Natural killer cell (primary cell): ENCODE measurements around the gene LSM2. TPM values are rescaled to one million over a fixed set of nuclear protein-coding genes. Genes with fewer than 3 reads are reported as not detected.

Source experiments
- ATAC-seq, 3 donors: fragments of 150-1000 bp in 2 of 3; fragments of 200-7000 bp in 1 of 3; cut with Tn5 transposase; 1 replicate in 1 of 3; 2 replicates in 2 of 3; pipeline ENCODE4 v1.10.0; 2021; ENCODE audit warnings: mild to moderate bottlenecking in 2 of 3, moderate library complexity in 2 of 3
- DNase-seq, 2 donors: peaks; one replicate each; pipeline versions ENCODE4 v3.0.0 to v3.0.0-alpha.2; 2013 to 2021; ENCODE audit warnings: mixed read lengths in 1 of 2
- H3K27ac ChIP-seq: one replicate; pipeline ENCODE4 v1.5.1; 2013; ENCODE audit warnings: mild to moderate bottlenecking, low read length
- H3K27me3 ChIP-seq: one replicate; pipeline ENCODE4 v1.6.1; 2013; ENCODE audit warnings: low read length; ENCODE audit not compliant: control insufficient read depth, insufficient read depth
- H3K36me3 ChIP-seq: one replicate; pipeline ENCODE4 v1.6.1; 2013; ENCODE audit warnings: low read length; ENCODE audit not compliant: control insufficient read depth, insufficient read depth
- H3K4me1 ChIP-seq: one replicate; pipeline ENCODE4 v1.6.1; 2013; ENCODE audit warnings: low read length; ENCODE audit not compliant: control insufficient read depth, insufficient read depth
- H3K4me3 ChIP-seq: one replicate; pipeline ENCODE4 v1.5.1; 2013; ENCODE audit warnings: low read length
- H3K9me3 ChIP-seq: one replicate; pipeline ENCODE4 v1.6.1; 2013; ENCODE audit warnings: low read length; ENCODE audit not compliant: control insufficient read depth, insufficient read depth
- H3K27ac Mint-ChIP-seq, 2 donors: one replicate each; pipeline ENCODE4 v1.8.0; 2022; ENCODE audit warnings: mild to moderate bottlenecking in 2 of 2, mixed read lengths in 2 of 2, moderate library complexity in 1 of 2
- H3K27me3 Mint-ChIP-seq, 2 donors: one replicate each; pipeline ENCODE4 v1.8.0; 2022; ENCODE audit warnings: low read depth in 2 of 2, mixed read lengths in 2 of 2
- H3K36me3 Mint-ChIP-seq: one replicate; pipeline ENCODE4 v1.8.0; 2022; ENCODE audit warnings: mixed read lengths
- H3K4me1 Mint-ChIP-seq, 2 donors: one replicate each; pipeline ENCODE4 v1.8.0; 2022; ENCODE audit warnings: mixed read lengths in 2 of 2
- H3K4me3 Mint-ChIP-seq: one replicate; pipeline ENCODE4 v1.8.0; 2022; ENCODE audit warnings: mild to moderate bottlenecking, moderate library complexity, mixed read lengths
- H3K9me3 Mint-ChIP-seq, 2 donors: one replicate each; pipeline ENCODE4 v1.8.0; 2022; ENCODE audit warnings: mixed read lengths in 2 of 2
- WGBS: methylation state at CpG from one replicate; pipeline ENCODE4 v1.1.7; 2013; ENCODE audit warnings: missing lambda C conversion rate; ENCODE audit not compliant: insufficient coverage; 5-methylcytosine and 5-hydroxymethylcytosine counted together
- intact Hi-C: fragments of 100-400 bp; cut with micrococcal nuclease; formaldehyde crosslinking; loops from one replicate; pipeline ENCODE4 v1.14.2; 2022
- total RNA-seq, 4 donors: library from RNA; stranded (reverse); fragments of 120-200 nt in 1 of 4; gene quantifications; one replicate each; pipeline versions ENCODE4 v1.2.3 to v1.2.4, GENCODE V29; 2013 to 2022
- TF ChIP-seq, protein P1 (sequence below): fragments of 200-600 bp; IDR thresholded peaks from one replicate; pipeline ENCODE4 v1.8.0; 2022; ENCODE audit warnings: antibody characterized with exemption

LSM2 gene
- total RNA-seq, 3 donors from 2014 or later (not counting 1 experiment from before 2014, with no cell fraction given) = 28.1 to 34.9 (median 29.2) TPM

DNA sequence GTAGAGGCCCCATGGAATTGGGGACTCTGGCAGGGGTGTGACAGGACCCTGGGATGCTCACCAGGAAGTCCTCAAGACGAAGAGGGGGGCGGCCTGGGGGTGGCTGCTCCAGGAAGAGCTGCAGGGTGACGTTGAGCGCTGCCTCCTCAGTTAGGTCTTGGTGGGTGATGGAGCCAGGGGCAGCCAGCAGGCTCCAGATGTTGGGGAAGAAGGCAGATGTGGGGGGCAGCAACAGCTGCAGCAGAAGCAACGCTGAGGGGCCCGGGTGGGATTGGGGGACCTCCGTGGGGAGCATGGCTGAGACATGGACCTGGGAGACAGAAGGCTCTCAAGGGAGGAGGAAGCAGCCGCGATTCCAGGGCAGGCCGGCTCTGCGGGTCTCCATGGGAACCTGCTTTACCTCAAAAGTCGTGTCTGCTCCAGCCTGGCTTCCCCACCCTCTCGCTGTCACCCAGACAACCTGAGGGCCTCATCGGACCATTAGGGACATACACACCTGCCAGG, 30.2 kb downstream of the LSM2 start:
- TF ChIP-seq, protein P1, sequence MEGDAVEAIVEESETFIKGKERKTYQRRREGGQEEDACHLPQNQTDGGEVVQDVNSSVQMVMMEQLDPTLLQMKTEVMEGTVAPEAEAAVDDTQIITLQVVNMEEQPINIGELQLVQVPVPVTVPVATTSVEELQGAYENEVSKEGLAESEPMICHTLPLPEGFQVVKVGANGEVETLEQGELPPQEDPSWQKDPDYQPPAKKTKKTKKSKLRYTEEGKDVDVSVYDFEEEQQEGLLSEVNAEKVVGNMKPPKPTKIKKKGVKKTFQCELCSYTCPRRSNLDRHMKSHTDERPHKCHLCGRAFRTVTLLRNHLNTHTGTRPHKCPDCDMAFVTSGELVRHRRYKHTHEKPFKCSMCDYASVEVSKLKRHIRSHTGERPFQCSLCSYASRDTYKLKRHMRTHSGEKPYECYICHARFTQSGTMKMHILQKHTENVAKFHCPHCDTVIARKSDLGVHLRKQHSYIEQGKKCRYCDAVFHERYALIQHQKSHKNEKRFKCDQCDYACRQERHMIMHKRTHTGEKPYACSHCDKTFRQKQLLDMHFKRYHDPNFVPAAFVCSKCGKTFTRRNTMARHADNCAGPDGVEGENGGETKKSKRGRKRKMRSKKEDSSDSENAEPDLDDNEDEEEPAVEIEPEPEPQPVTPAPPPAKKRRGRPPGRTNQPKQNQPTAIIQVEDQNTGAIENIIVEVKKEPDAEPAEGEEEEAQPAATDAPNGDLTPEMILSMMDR = no peak
- no peaks in the 10 kb centered on the region for H3K9me3 ChIP-seq
- WGBS = 28% methylated on average over 14 of the region's 14 CpGs
- intact Hi-C loops = no loop called here
- peaks cover 0 to 33% of the 10 kb centered on the region in 2 donors for H3K4me1 Mint-ChIP-seq
- ATAC-seq (no peak), DNase-seq (no peak)
- H3K36me3 Mint-ChIP-seq = no peaks in the 10 kb centered on the region
- peak overlapping the region; percentile 60 to 87 for H3K27ac Mint-ChIP-seq
- no peak overlapping the region for H3K4me3 ChIP-seq
- H3K27ac ChIP-seq = peak overlapping the region; percentile 55
- H3K4me3 Mint-ChIP-seq = peak overlapping the region; percentile 50
- no peaks in the 10 kb centered on the region for H3K9me3 Mint-ChIP-seq
- H3K36me3 ChIP-seq = peaks cover 29% of the 10 kb centered on the region
- H3K27me3 Mint-ChIP-seq = no peaks in the 10 kb centered on the region
- peaks cover 47% of the 10 kb centered on the region for H3K4me1 ChIP-seq
- no peaks in the 10 kb centered on the region for H3K27me3 ChIP-seq

DNA sequence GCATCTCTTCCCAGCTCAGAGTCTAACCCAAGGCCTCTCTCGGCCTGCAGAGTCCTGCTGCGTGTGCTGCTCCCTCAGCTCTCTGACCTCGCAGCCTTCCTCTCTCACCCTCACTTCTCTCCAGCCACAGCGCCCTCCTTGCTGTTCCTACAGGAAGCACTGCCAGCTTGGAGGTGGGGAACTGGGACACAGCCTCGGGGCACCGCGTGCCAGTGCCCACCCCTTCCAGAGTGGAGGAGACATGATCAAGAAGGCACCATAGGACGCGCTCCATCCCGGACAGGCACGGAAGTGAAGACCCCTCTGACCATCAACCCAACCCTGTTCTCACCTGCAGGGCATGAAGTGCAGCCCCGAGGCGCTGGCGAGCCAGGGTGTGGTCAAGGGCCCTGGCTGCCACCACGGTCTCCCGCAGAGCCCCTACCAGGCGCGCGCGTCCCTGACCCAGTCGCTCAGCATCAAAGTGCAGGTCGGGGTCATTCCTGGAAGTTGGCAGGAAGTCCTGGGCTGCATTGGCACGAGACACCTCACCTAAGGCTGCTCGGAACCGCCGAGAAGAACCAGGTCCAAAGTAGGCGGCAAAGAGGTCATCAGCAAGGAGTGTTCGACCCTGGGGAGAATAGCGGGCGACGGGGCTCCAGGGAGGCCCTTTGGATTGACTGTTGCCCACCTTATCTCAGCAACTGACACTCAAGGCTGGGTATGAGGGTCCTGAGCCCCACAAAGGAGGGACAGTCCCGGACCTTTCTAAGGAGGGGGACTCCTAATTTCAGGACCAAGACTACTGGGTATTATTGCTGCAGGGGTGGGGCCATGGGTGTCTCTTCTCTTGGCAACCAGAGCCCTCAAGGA, 30.9 kb downstream of the LSM2 start:
- H3K4me3 ChIP-seq = no peak overlapping the region
- H3K27ac ChIP-seq = peak overlapping the region; percentile 55
- TF ChIP-seq, protein P1 = no peak
- peaks cover 52% of the 10 kb centered on the region for H3K4me1 ChIP-seq
- H3K4me1 Mint-ChIP-seq = peaks cover 0 to 39% of the 10 kb centered on the region in 2 donors
- H3K36me3 Mint-ChIP-seq = no peaks in the 10 kb centered on the region
- peak overlapping the region; percentile 60 to 87 for H3K27ac Mint-ChIP-seq
- no peaks in the 10 kb centered on the region for H3K27me3 Mint-ChIP-seq
- intact Hi-C loops = no loop called here
- DNase-seq = no peak
- peaks cover 23% of the 10 kb centered on the region for H3K36me3 ChIP-seq
- no peak for ATAC-seq
- no peaks in the 10 kb centered on the region for H3K9me3 ChIP-seq
- H3K27me3 ChIP-seq = no peaks in the 10 kb centered on the region
- H3K9me3 Mint-ChIP-seq = no peaks in the 10 kb centered on the region
- H3K4me3 Mint-ChIP-seq = peak overlapping the region; percentile 50
- WGBS = 88% methylated on average over 32 of the region's 32 CpGs

GRCh38 chr6:31775184-31775583, 31.6 kb downstream of the LSM2 start:
- Histone ChIP-seq H3K9me3 (no peaks in the 10 kb centered on the region), H3K27ac (no peak overlapping the region), H3K27me3 (no peaks in the 10 kb centered on the region), H3K4me3 (no peak overlapping the region), H3K36me3 (peaks cover 17% of the 10 kb centered on the region), H3K4me1 (peaks cover 52% of the 10 kb centered on the region)
- Mint-ChIP-seq H3K36me3 (no peaks in the 10 kb centered on the region), H3K4me3 (no peak overlapping the region), H3K9me3 (no peaks in the 10 kb centered on the region), H3K27me3 (no peaks in the 10 kb centered on the region), H3K4me1 (peaks cover 0 to 39% of the 10 kb centered on the region in 2 donors), H3K27ac (peak overlapping the region in 1 of 2 donors; percentile 48)
- ATAC-seq = no peak
- TF ChIP-seq, protein P1 = no peak
- DNase-seq = no peak
- WGBS = 89% methylated on average over 3 of the region's 4 CpGs
- intact Hi-C loops = no loop called here
